ENCODE data around the gene DUOX1. TPM values are rescaled to one million over a fixed set of nuclear protein-coding genes. Genes with fewer than 3 reads are reported as not detected.

The DUOX1 gene
- total and polyA plus RNA-seq, 12 donors: 2.5 to 98.8 (median 23.6) TPM; not detected in 1

DNA sequence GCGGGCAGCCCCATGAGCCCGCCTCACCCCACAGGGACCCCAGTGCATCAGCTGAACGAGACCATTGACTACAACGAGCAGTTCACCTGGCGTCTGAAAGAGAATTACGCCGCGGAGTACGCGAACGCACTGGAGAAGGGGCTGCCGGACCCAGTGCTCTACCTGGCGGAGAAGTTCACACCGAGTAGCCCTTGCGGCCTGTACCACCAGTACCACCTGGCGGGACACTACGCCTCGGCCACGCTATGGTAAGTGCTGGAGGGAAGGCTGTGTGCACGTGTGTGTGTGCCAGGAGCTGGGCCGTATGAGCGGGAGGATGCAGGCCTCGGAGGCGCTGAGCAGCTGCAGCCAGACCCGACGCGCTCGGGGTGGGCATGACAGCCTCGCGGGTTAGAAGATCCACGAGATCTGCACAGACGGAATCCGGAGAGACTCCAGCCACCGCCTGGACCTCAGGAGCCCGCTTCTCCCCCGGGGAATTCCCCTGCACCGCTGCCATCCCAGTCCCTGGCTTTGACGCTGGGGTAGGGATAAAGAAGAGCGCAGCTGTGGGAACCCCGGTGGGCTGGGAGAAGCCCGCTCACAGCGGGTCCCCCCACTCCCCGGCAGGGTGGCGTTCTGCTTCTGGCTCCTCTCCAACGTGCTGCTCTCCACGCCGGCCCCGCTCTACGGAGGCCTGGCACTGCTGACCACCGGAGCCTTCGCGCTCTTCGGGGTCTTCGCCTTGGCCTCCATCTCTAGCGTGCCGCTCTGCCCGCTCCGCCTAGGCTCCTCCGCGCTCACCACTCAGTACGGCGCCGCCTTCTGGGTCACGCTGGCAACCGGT, 13.1 kb upstream of the DUOX1 start:
- H3K27me3 ChIP-seq: peaks cover 60% of the 10 kb centered on the region
- no peaks in the 10 kb centered on the region for H3K9me3 ChIP-seq (replicated peaks in 1 of 3)
- DNase-seq: no peak
- no peak overlapping the region for H3K4me3 ChIP-seq
- peaks cover 6 to 19% of the 10 kb centered on the region in 2 donors for H3K4me1 ChIP-seq (replicated peaks in 1 of 2)
- intact Hi-C loops (cut with DNase I): loop anchor here in 1 of 2 donors (5.0 to 10.0 kb wide), 3 partner anchors 51 to 142 kb away; no protein-coding TSS in a partner anchor
- 41 to 58% (median 42%) methylated on average over 40 to 65 of the region's 65 CpGs for WGBS, 4 donors
- H3K36me3 ChIP-seq (replicated peaks in 1 of 2): no peaks in the 10 kb centered on the region
- H3K27ac ChIP-seq: no peak overlapping the region
- no peak for TF ChIP-seq POLR2A (IDR thresholded peaks at IDR 0.05)
- TF ChIP-seq, protein P1, sequence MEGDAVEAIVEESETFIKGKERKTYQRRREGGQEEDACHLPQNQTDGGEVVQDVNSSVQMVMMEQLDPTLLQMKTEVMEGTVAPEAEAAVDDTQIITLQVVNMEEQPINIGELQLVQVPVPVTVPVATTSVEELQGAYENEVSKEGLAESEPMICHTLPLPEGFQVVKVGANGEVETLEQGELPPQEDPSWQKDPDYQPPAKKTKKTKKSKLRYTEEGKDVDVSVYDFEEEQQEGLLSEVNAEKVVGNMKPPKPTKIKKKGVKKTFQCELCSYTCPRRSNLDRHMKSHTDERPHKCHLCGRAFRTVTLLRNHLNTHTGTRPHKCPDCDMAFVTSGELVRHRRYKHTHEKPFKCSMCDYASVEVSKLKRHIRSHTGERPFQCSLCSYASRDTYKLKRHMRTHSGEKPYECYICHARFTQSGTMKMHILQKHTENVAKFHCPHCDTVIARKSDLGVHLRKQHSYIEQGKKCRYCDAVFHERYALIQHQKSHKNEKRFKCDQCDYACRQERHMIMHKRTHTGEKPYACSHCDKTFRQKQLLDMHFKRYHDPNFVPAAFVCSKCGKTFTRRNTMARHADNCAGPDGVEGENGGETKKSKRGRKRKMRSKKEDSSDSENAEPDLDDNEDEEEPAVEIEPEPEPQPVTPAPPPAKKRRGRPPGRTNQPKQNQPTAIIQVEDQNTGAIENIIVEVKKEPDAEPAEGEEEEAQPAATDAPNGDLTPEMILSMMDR (IDR thresholded peaks at IDR 0.05): no peak

GRCh38 chr15:45117308-45118130, 12.3 kb upstream of the DUOX1 start:
- 40 to 50% (median 46%) methylated on average over 21 to 33 of the region's 33 CpGs for WGBS, 4 donors
- H3K4me3 ChIP-seq: no peak overlapping the region
- no peak for DNase-seq

DNA sequence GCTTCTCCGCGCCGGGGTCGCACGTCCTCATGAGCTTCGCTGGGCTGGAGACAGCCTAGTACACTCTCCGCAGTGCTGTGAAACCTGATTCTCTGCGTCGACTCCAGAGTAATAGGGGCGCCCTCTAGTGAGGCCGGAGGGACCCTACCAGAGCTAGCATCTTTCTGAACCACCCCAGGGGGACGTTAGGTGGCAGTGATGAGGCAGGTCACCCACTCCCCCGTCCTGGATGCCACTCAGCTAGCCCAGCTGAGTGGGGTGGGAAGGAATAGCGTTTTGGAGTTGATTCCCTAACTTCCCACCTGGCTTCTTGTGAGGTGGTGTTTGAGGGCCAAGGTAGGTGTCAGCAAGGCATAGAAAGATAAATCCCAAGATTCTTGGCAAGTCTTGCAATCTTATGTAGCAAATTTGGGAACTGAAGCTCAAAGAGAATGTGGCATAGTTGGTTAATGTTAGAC, 11.6 kb upstream of the DUOX1 start:
- no peak overlapping the region for H3K27ac ChIP-seq
- peaks cover 45% of the 10 kb centered on the region for H3K27me3 ChIP-seq
- no peak overlapping the region for H3K4me3 ChIP-seq
- 0 to 1% (median 1%) methylated on average over 6 to 14 of the region's 14 CpGs for WGBS, 4 donors
- TF ChIP-seq, protein P1 (IDR thresholded peaks at IDR 0.05): peak; percentile 93 to 99 (median 98)
- no peak for TF ChIP-seq POLR2A (IDR thresholded peaks at IDR 0.05)
- intact Hi-C loops (cut with DNase I): loop anchor here in 1 of 2 donors (5.0 to 10.0 kb wide), 3 partner anchors 49 to 143 kb away; no protein-coding TSS in a partner anchor
- no peaks in the 10 kb centered on the region for H3K36me3 ChIP-seq (replicated peaks in 1 of 2)
- no peaks in the 10 kb centered on the region for H3K9me3 ChIP-seq (replicated peaks in 1 of 3)
- peaks cover 6 to 13% of the 10 kb centered on the region in 2 donors for H3K4me1 ChIP-seq (replicated peaks in 1 of 2)
- peak; percentile 87 to 96 (median 93) for DNase-seq

More at GRCh38 chr15:45117308-45118130, 12.3 kb upstream of the DUOX1 start:
- TF ChIP-seq, protein P1 (IDR thresholded peaks at IDR 0.05): no peak
- no peak for TF ChIP-seq POLR2A (IDR thresholded peaks at IDR 0.05)
- Histone ChIP-seq H3K36me3 (replicated peaks in 1 of 2) (no peaks in the 10 kb centered on the region), H3K27ac (no peak overlapping the region), H3K9me3 (replicated peaks in 1 of 3) (no peaks in the 10 kb centered on the region), H3K4me1 (replicated peaks in 1 of 2) (peaks cover 6 to 17% of the 10 kb centered on the region in 2 donors), H3K27me3 (peaks cover 52% of the 10 kb centered on the region)
- intact Hi-C loops (cut with DNase I): loop anchor here in 1 of 2 donors (5.0 to 10.0 kb wide), 3 partner anchors 50 to 143 kb away; no protein-coding TSS in a partner anchor

DNA sequence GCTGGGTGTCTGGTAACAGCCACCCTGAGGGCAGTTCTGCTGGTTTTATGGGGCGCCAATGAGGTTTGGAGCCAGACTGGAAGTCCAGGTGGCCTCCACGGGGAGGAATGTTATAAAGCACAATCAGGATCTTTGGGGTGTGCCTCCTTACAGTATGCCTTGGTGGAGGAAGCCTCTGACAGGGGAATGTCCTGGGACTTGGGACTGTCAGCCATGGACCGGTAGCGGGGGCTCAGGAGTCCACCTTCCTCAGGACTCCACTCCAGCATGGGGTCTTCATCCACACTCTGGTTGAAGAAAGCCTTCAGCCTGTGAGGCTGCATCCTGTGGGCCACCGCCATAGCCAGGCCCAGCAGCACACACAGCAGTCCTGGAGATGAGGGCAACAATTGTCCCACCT, 10.8 kb upstream of the DUOX1 start:
- DNase-seq: no peak
- 85 to 88% (median 87%) methylated on average over 3 to 5 of the region's 5 CpGs for WGBS, 4 donors
- H3K27me3 ChIP-seq: peaks cover 37% of the 10 kb centered on the region

More for the DNA sequence above, 10.8 kb upstream of the DUOX1 start:
- Histone ChIP-seq H3K4me1 (replicated peaks in 1 of 2) (peaks cover 6 to 13% of the 10 kb centered on the region in 2 donors), H3K4me3 (no peak overlapping the region), H3K36me3 (replicated peaks in 1 of 2) (no peaks in the 10 kb centered on the region), H3K27ac (no peak overlapping the region), H3K9me3 (replicated peaks in 1 of 3) (no peaks in the 10 kb centered on the region)
- no peak for TF ChIP-seq POLR2A (IDR thresholded peaks at IDR 0.05)
- TF ChIP-seq, protein P1 (IDR thresholded peaks at IDR 0.05): no peak
- intact Hi-C loops (cut with DNase I): loop anchor here in 1 of 2 donors (5.0 to 10.0 kb wide), 3 partner anchors 48 to 144 kb away; no protein-coding TSS in a partner anchor

Data from adrenal gland (tissue), 12 donors.